Stomach (tissue), 4 donors: ENCODE measurements around the gene PHB1.

Source experiments
- EP300 ChIP-seq: sonication (generic); formaldehyde crosslinking; IDR thresholded peaks from one replicate; pipeline ENCODE4 v1.6.1; 2017; ENCODE audit warnings: antibody characterized with exemption
- POLR2A ChIP-seq, 4 donors: fragments of 450-650 bp; IDR thresholded peaks; one replicate each; pipeline ENCODE4 v1.6.1; 2016; ENCODE audit warnings: antibody characterized with exemption in 4 of 4, control low read depth in 2 of 4, mild to moderate bottlenecking in 1 of 4, moderate library complexity in 1 of 4
- POLR2AphosphoS5 ChIP-seq, 3 donors: sonication (generic); formaldehyde crosslinking; IDR thresholded peaks; one replicate each; pipeline ENCODE4 v1.6.1; 2016; ENCODE audit warnings: antibody characterized with exemption in 3 of 3
- TF ChIP-seq, protein P1 (sequence below), 7 experiments: fragments of 450-650 bp in 4 of 7; fragments of 200-600 bp in 3 of 7; sonication (generic) in 3 of 7; IDR thresholded peaks; one replicate each; pipeline ENCODE4 v1.5.1; 2016 to 2019; ENCODE audit warnings: antibody characterized with exemption in 7 of 7, control low read depth in 2 of 7, mild to moderate bottlenecking in 1 of 7

GRCh38 chr17:49461580-49461979 lies 46.9 kb upstream of the PHB1 start:
- TF ChIP-seq POLR2A (IDR thresholded peaks at IDR 0.05) (no peak), POLR2AphosphoS5 (IDR thresholded peaks at IDR 0.05) (no peak), EP300 (no peak)
- TF ChIP-seq, protein P1, sequence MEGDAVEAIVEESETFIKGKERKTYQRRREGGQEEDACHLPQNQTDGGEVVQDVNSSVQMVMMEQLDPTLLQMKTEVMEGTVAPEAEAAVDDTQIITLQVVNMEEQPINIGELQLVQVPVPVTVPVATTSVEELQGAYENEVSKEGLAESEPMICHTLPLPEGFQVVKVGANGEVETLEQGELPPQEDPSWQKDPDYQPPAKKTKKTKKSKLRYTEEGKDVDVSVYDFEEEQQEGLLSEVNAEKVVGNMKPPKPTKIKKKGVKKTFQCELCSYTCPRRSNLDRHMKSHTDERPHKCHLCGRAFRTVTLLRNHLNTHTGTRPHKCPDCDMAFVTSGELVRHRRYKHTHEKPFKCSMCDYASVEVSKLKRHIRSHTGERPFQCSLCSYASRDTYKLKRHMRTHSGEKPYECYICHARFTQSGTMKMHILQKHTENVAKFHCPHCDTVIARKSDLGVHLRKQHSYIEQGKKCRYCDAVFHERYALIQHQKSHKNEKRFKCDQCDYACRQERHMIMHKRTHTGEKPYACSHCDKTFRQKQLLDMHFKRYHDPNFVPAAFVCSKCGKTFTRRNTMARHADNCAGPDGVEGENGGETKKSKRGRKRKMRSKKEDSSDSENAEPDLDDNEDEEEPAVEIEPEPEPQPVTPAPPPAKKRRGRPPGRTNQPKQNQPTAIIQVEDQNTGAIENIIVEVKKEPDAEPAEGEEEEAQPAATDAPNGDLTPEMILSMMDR (IDR thresholded peaks at IDR 0.05), result no peak
